Subcutaneous adipose tissue (tissue), 4 donors: ENCODE data around the gene CMBL. TPM values are rescaled to one million over a fixed set of nuclear protein-coding genes. Genes with fewer than 3 reads are reported as not detected.

Source experiments
- total RNA-seq, 4 donors: library from RNA; depleted of rRNA; stranded (reverse); fragments of >200 nt; gene quantifications; one replicate each; pipeline ENCODE4 v1.1.0, GENCODE V29; 2016
- TF ChIP-seq, protein P1 (sequence below): fragments of 450-650 bp; IDR thresholded peaks from one replicate; pipeline ENCODE4 v1.5.1; 2016; ENCODE audit warnings: low read depth, mild to moderate bottlenecking, control low read depth, antibody characterized with exemption, moderate library complexity

CMBL gene
- total RNA-seq, 4 donors from 2014 or later: 8.5 to 19.9 (median 14.6) TPM

DNA sequence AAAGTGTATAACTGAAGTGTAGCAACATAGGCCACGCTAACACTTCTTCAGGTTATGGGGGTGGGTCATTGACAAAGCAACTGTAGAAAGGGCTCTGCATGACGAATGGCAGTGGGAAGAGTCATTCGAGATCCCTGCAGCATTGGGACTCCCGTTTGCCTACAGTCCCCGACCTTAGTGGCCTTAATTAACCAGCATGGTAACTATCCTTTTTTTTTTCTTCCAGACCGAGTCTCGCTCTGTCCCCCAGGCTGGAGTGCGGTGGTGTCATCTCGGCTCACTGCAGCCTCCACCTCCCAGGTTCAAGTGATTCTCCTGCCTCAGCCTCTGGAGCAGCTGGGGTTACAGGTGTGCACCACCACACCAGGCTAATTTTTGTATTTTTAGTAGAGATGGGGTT lies 14.2 kb upstream of the CMBL start:
- TF ChIP-seq, protein P1, sequence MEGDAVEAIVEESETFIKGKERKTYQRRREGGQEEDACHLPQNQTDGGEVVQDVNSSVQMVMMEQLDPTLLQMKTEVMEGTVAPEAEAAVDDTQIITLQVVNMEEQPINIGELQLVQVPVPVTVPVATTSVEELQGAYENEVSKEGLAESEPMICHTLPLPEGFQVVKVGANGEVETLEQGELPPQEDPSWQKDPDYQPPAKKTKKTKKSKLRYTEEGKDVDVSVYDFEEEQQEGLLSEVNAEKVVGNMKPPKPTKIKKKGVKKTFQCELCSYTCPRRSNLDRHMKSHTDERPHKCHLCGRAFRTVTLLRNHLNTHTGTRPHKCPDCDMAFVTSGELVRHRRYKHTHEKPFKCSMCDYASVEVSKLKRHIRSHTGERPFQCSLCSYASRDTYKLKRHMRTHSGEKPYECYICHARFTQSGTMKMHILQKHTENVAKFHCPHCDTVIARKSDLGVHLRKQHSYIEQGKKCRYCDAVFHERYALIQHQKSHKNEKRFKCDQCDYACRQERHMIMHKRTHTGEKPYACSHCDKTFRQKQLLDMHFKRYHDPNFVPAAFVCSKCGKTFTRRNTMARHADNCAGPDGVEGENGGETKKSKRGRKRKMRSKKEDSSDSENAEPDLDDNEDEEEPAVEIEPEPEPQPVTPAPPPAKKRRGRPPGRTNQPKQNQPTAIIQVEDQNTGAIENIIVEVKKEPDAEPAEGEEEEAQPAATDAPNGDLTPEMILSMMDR: no peak

DNA sequence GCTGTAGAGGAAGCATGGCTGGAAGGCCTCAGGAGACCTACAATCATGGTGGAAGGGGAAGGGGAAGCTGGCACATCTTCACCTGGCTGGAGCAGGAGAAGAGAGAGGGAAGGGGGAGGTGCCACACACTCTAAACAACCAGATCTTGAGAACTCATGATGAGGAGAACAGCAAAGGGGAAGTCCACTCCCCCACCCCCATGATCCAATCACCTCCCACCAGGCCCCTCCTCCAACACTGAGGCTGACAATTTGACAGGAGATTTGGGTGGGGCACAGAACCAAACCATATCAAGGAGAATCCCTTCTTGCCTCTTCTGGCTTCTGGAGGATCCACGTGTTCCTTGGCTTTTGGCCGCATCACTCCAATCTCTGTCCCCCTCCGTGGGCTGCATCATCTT lies 13.1 kb upstream of the CMBL start:
- TF ChIP-seq, protein P1: no peak

DNA sequence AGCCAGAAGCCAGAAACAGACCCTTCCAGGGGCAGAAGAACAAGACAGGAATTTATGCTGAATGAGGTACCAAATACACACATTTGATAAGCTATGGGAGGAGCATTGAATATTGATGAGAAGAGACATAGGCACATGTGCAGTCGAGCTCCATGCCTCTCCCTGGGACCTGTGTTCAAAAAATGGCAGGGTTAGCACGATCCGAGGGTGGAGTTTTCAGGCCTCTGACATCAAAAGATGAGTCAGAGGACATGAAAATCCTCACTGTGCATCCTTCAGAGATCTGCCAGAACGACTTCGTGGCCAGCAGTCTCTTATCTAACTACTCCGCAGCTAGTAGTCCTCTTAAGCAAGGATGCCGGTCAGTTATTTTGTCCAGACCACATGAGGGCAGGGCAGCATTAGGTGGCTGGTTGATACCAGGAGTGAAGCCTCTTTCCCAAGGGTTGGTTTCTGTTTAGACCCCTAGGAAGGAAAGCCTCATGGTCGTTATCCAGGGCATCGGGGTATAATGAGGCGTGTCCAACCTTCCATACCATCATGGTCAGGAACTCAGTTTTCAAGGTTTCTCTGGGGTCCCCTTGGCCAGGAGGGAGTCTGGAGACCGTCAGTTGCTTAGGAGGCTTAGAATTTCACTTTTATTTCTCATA lies 11.6 kb upstream of the CMBL start:
- TF ChIP-seq, protein P1: no peak

DNA sequence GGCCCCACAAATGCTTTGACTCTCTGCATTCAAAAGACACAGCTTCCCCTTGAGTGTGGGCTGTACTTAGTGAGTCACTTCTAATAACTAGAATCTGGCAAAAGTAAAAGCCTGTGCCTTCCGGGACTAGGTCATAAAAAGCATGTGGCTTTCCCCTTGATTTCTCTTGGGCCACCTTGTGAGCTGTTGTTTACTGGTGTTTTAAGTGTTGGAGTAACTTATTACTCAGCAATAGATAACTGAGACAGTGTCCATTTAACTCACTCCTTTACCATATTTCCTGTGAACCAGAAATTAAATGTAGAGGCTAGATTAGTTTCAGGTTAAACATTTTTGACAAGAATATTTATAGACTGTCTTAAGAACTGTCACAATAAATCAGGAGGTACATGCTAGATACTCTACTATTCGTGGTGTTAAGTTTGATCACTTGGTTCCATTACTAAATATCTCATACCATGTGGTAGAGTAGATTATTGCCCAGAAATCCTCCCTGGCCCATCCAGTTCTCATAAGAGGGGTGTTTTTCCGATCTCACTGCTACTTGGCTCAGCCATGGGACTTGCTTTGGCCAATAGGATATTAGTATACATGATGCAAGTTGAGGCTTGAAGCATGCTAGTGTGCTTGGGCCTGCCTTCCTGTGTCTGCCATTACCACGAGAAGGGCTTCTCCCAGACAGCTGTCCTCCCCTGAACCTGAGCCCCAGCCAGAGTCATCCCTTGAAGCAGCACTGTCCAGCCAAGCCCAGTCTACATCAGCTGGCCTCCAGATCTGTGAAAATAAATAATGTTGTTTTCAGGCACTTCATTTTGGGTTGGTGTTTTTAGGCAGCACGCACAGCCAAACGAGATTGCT lies 10.4 kb upstream of the CMBL start:
- TF ChIP-seq, protein P1: no peak

DNA sequence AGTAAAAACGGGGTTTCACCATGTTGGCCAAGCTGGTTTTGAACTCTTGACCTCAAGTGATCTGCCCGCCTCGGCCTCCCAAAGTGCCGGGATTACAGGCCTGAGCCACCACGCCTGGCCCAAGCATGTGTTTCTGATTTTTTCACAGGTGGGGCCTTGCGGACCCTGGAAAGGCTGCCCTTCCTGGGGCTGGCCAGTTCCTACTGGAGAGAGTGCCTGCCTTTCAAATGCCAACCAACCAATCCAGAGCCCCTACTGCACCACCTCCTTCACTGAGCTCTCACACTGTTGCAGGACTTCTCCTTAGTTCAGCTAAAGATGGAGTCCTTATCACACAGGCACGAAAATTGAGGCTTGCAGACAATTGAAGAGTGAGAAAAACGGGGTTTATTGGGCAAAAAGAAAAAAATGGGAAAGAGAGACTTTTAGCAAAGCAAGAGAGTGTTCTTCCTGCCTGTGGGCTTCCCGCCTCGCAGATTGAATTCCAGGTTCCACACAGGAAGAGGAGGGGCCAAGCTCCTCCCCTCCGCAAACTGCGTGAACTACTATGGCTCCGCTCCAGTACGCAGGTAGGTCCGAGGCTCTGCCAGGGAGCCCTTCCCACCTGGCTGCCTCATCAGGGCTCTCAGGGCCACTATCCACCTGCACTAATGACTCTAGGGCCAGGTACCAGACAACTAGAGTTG lies 8.3 kb upstream of the CMBL start:
- TF ChIP-seq, protein P1: no peak

DNA sequence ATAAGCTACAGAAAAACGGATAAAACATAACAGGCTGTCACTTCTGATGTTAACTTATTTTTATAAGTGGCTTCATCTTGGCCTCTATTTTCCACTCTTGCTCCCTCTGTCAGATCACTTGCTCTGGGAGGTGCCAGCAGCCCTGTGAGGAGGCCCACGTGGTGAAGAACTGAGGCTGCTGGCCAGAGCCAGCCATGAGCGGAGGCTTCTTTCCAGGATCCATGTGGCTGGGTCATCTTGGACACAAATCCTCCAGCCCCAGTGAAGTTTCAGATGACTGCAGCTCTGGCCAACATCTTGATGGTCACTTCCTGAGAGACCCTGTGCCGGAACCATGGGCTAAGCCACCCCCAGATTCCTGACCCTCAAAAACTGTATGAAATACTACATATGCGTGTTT lies 7.5 kb upstream of the CMBL start:
- TF ChIP-seq, protein P1: no peak
